KOPT-K1 (cell line): ENCODE results near the gene ZNHIT6.

ENCODE experiments used
- H3K27ac ChIP-seq: fragments of 200-600 bp; sonication (generic); 2 replicates; pipeline ENCODE4 v1.5.1; 2016; ENCODE audit warnings: antibody characterized with exemption, mild to moderate bottlenecking, low read depth, low read length; ENCODE audit not compliant: poor library complexity, severe bottlenecking
- H3K36me3 ChIP-seq: fragments of 200-600 bp; sonication (generic); 2 replicates; pipeline ENCODE4 v1.5.1; 2017; ENCODE audit warnings: antibody characterized with exemption, mild to moderate bottlenecking, low read length, moderate library complexity; ENCODE audit not compliant: insufficient read depth
- H3K9me3 ChIP-seq: fragments of 200-600 bp; sonication (generic); 2 replicates; pipeline ENCODE4 v1.5.1; 2017; ENCODE audit warnings: antibody characterized with exemption, low read length, mild to moderate bottlenecking; ENCODE audit not compliant: insufficient read depth, poor library complexity, severe bottlenecking

The ZNHIT6 gene

DNA sequence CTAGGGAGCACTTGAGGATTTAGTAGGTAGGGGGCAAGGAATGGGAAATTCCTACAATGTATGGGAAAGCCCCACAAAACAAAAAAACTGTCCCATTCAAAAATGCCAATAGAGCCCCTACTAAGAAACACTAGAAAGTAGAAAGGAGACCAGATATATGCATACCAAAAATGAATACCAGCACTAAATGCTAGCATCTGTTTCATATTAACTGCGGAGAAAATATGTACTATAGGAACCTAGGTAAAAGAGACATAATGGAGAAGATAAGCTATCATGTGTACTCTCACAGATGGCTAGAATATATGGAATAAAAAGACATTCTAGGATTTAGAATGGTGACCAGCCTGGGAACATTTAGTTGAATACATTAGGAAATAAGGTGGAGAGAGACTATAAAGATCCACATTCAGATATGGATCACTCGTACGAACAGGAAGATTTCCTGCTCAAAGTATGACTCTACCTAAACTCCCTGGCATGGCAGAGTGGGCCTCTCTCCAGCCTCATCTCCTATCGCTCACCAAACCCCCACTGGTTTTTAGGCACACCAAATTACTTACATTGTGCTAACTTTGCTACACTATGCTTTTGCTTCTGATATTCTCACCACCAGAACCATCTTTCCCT, 18.3 kb downstream of the ZNHIT6 start:
- Histone ChIP-seq H3K9me3 (no peaks in the 10 kb centered on the region), H3K36me3 (peaks cover 81% of the 10 kb centered on the region), H3K27ac (no peak overlapping the region)

- no peaks in the 10 kb centered on the region for H3K9me3 ChIP-seq
- no peak overlapping the region for H3K27ac ChIP-seq
- H3K36me3 ChIP-seq: peaks cover 60% of the 10 kb centered on the region
These were observed 24.8 kb downstream of the ZNHIT6 start for GRCh38 chr1:85683292-85684025.

DNA sequence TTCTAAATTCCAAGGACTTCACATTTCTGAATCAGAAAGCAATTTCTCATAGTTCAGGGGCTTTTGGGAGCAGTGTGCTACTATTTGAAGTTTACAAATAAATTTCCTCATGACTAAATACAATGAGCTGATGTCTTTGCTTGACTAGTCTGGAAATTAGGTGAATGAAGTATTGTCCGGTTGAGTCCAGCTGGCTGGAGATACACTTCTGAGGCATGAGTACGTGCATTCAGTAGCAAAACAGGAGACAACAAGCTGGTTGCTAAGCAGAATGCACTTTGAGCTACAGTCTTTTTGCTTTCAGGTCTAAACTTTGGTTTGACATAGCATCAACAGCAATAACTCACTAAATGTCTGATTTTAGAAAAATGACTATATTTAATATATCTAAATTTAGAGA, 27.1 kb downstream of the ZNHIT6 start:
- Histone ChIP-seq H3K9me3 (no peaks in the 10 kb centered on the region), H3K36me3 (peaks cover 64% of the 10 kb centered on the region), H3K27ac (no peak overlapping the region)

DNA sequence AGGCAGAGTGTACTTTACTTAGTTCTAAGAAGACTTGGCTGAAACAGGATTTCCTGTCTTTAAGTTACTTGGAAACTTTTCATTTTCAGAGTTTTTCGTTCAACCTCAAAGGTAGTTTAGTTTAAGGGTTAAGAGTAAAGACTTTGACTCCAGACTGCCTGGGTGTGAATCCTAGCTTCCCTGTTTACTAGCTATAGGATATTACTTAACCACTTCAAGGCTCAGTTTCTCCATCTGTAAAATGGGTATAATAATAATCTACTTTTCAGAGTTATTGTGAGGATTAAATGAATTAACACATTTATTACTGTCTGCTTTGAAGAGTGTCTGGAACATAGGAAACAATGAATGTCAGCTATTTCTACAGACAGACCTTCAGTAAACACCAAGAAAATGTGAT, 30.0 kb downstream of the ZNHIT6 start:
- Histone ChIP-seq H3K27ac (no peak overlapping the region), H3K36me3 (peaks cover 75% of the 10 kb centered on the region), H3K9me3 (no peaks in the 10 kb centered on the region)

DNA sequence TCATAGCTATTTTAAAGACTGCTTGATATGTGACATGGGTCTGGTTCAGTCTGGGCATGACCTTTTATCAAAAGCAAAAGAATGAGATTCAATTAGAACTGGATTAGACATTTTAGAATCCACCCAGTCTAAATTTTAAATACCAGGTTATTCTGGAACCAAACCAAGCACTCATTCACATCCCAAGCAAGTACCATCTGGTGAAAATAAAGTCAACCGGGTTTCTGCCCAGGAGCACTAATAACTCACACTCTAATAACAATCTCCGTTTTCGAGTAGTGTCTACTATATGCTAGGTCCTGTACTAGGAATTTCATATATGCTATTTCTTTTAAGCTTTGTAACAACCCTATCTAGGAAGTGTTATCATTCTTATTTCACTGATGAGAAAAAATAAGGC, 30.6 kb downstream of the ZNHIT6 start:
- Histone ChIP-seq H3K36me3 (peaks cover 81% of the 10 kb centered on the region), H3K9me3 (no peaks in the 10 kb centered on the region), H3K27ac (no peak overlapping the region)

DNA sequence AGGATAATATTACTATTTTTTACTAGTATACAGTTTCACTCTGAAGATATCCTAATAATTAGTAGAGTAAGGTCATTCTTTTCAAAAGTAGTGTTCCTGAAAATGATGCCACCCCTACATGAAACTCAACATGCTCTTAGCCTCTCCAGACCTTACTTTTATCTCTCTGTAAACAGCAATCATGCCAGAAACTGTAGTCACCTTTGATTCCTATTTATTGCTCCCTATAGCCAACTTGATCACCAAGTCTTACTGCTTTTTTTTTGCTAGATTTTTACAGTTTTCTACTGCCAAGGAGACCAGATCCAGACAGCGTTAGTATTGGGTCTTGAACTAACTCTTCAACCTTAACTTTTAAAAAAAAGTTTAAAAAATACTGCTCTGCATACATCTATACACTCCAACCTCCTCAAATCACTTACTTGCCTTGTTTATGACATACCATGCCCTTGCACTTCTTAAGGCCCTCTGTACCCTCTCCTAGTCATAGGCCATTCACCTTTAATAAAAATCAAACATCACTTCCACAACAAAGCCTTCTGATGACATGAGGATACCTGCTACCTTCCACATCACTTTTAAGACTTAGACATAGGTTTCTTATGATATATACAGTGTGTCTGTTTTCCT, 36.1 kb downstream of the ZNHIT6 start:
- peaks cover 80% of the 10 kb centered on the region for H3K36me3 ChIP-seq
- H3K27ac ChIP-seq: no peak overlapping the region
- H3K9me3 ChIP-seq: no peaks in the 10 kb centered on the region

DNA sequence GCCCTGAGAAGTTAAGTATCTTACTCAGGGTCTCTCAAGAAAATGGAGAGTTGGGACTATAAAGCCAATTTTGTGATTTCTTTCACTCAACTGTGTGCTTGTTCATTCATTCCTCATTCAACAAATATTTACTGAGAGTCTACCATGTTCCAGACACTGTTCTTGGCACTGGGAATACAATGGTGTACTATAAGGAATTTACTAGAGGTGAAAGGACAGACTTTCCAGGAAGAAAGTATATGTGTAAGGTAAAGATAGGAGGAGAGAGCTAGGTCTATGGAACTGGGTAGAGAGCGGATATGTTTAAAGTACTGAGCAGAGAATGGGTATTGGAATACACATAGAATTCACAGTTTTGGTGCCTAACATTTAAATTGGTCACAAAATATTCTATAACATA, 42.3 kb downstream of the ZNHIT6 start:
- H3K36me3 ChIP-seq: peaks cover 58% of the 10 kb centered on the region
- no peaks in the 10 kb centered on the region for H3K9me3 ChIP-seq
- H3K27ac ChIP-seq: no peak overlapping the region

GRCh38 chr1:85663382-85663781, 44.9 kb downstream of the ZNHIT6 start:
- H3K27ac ChIP-seq: no peak overlapping the region
- H3K36me3 ChIP-seq: peaks cover 37% of the 10 kb centered on the region
- H3K9me3 ChIP-seq: no peaks in the 10 kb centered on the region

DNA sequence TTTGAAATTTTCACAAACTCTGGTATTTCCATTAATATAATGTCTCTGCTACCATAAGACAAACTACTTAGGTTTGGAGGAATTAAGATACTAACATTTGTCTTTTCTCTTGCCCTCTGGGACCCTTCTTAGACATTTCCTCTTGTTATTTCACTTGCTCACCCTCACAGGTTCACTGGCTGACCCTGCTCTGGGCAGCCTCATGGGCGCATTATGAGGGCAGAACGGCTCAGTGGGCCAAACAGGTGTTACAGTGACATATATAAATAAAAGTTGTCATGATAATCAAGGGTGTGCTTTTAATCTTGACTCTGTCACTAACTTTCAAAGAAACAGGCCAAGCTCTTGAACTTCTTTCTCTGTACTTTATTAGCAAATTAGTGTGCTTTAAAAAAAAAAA, 46.5 kb downstream of the ZNHIT6 start:
- no peaks in the 10 kb centered on the region for H3K9me3 ChIP-seq

DNA sequence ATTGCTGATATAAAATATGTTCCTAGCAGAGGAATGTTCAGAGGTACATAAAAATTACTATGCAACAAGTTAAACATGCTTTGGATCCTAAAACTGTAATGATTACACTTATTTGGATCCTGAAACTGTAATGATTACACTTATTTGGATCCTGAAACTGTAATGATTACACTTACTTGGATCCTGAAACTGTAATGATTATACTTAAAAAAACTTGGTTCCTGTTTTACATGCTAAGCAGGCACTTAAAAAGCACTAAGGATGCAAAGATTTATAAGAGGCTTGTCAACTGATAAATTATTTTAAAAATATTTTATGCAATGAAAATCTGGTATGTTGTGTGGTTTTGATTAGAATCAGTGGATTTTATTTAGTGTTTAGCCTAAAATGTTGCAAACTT, 47.7 kb downstream of the ZNHIT6 start:
- H3K36me3 ChIP-seq: peaks cover 37% of the 10 kb centered on the region
- no peaks in the 10 kb centered on the region for H3K9me3 ChIP-seq

More for the DNA sequence above, 46.5 kb downstream of the ZNHIT6 start:
- H3K27ac ChIP-seq: no peak overlapping the region
- H3K36me3 ChIP-seq: peaks cover 35% of the 10 kb centered on the region

DNA sequence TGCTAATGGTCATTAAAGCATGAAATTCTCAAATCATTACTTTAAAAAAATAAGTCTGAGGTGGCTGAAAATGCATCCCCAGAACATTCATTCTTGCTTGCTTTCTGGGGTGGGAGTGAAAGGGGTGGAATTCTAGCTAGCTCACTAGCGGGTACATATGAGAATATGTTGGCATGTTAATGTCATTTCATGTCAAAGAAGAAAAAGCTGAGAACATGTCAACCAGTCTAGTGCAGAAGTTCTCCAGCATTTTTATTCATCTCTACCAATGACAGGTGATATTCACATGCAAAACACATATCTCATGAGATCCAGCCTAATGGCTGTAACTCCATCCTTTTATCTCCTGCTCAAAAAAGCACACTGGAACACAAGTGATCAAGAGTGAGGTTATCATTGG, 49.1 kb downstream of the ZNHIT6 start:
- peaks cover 41% of the 10 kb centered on the region for H3K36me3 ChIP-seq
- no peaks in the 10 kb centered on the region for H3K9me3 ChIP-seq
- no peak overlapping the region for H3K27ac ChIP-seq

More for the DNA sequence above, 47.7 kb downstream of the ZNHIT6 start:
- H3K27ac ChIP-seq: no peak overlapping the region

DNA sequence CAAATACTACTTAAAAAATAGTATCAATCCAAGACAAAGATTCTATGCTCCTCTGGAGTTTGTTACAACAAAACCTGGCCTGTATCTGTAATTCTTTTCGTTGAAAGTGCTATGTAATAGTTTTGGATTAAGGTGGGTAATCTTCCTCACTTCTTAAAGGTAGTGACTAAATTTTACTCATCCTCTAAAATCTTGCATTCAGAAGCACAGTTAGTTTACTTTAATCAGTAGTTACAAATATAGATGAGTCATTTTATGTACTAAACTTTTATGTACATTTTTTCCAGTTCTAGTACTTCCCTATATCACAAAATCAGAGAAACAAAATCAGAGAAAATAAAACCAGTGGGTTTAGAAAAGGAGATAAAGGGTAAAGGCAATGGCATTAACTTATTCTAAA, 51.3 kb downstream of the ZNHIT6 start:
- H3K27ac ChIP-seq: no peak overlapping the region

GRCh38 chr1:85656256-85656655, 52.0 kb downstream of the ZNHIT6 start:
- Histone ChIP-seq H3K27ac (no peak overlapping the region), H3K36me3 (peaks cover 60% of the 10 kb centered on the region), H3K9me3 (no peaks in the 10 kb centered on the region)

More for the DNA sequence above, 51.3 kb downstream of the ZNHIT6 start:
- H3K9me3 ChIP-seq: no peaks in the 10 kb centered on the region
- peaks cover 55% of the 10 kb centered on the region for H3K36me3 ChIP-seq

DNA sequence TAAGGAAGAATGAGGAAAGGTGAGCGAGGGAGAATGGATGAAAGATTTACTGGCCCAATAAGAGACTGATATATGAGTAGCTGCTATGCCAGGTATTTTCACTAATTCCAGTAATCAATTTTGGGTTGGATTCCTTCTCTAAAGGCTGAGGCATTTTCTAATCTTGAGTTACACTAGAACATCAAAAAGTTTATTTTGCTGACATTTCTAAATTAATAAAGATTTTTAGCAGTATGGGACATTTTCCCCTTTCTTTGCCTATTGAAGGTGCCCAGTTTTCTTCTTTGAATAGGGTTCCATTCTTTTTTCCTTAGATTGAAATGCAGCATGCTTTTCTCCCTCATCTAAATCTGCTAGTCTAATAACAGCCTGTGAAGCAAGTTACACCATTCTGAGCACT, 52.9 kb downstream of the ZNHIT6 start:
- no peaks in the 10 kb centered on the region for H3K9me3 ChIP-seq
- no peak overlapping the region for H3K27ac ChIP-seq
- peaks cover 65% of the 10 kb centered on the region for H3K36me3 ChIP-seq

DNA sequence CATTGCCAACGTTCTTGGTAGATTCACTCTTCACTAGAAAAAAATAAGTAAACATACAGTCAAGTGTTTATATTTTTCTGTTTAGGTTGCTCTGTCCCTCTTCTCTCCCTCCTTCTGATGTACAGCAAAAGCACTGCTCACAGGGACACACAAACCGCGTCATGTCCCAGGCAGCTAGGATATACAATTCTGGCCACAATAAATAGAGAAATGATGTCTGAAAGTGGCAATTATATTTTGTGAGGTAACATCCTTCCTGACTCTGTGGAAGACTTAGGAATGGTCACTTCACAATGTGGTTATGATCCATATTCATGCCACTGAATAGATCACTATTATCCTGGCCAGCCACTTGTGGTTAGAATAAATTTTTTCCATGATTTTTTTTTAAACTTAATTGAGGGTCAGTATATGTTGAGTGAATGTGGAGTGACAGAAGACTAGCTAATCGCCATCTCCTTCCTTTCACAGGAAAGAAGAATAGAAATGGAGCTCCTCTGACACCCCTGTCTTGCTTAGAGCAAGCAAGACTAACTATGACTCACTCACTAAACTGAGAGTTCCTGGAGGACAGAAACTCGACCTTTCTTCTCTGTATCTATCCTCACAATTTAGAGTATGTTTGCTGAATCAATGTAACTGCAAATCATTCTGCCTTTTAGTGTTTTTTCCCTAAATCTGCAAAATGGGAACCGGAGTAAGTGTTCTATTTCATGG, 54.0 kb downstream of the ZNHIT6 start:
- Histone ChIP-seq H3K36me3 (peaks cover 76% of the 10 kb centered on the region), H3K9me3 (peaks cover 9% of the 10 kb centered on the region), H3K27ac (no peak overlapping the region)
